Fibroblast of lung (primary cell): ENCODE results near the gene OR51T1. TPM values are rescaled to one million over a fixed set of nuclear protein-coding genes. Genes with fewer than 3 reads are reported as not detected.

Source experiments
- DNase-seq, 2 donors: peaks; one replicate each; pipeline versions ENCODE4 v3.0.0 to v3.0.0-alpha.2; 2010; ENCODE audit warnings: low read depth in 2 of 2
- H2AFZ ChIP-seq: 2 replicates; pipeline ENCODE4 v1.5.1; 2012; ENCODE audit warnings: low read length, control low read depth, inconsistent platforms
- H3K27ac ChIP-seq: 2 replicates; pipeline ENCODE4 v1.5.1; 2011; ENCODE audit warnings: low read length, control low read depth; ENCODE audit not compliant: insufficient read depth
- H3K27me3 ChIP-seq: 2 replicates; pipeline ENCODE4 v1.5.1; 2011; ENCODE audit warnings: mild to moderate bottlenecking, low read length; ENCODE audit not compliant: control insufficient read depth, insufficient read depth
- H3K36me3 ChIP-seq: 2 replicates; pipeline ENCODE4 v1.5.1; 2011; ENCODE audit warnings: low read length; ENCODE audit not compliant: control insufficient read depth, insufficient read depth
- H3K4me1 ChIP-seq: 2 replicates; pipeline ENCODE4 v1.5.1; 2011; ENCODE audit warnings: low read length; ENCODE audit not compliant: control insufficient read depth, insufficient read depth; ENCODE audit errors: extremely low read depth
- H3K4me2 ChIP-seq: 2 replicates; pipeline ENCODE4 v1.5.1; 2011; ENCODE audit warnings: low read length, control low read depth; ENCODE audit not compliant: insufficient read depth; ENCODE audit errors: extremely low read depth
- H3K4me3 ChIP-seq, 4 experiments: fragments of 200-600 bp in 1 of 4; sonication (generic) in 1 of 4; replicated peaks in 1 of 4; 2 replicates each; pipeline ENCODE4 v1.5.1; 2011 to 2016; ENCODE audit warnings: low read length in 4 of 4, low read depth in 3 of 4, mild to moderate bottlenecking in 3 of 4, control low read depth in 2 of 4, inconsistent platforms in 1 of 4, mixed read lengths in 1 of 4; ENCODE audit not compliant: insufficient read depth in 1 of 4; ENCODE audit errors: control extremely low read depth in 1 of 4
- H3K79me2 ChIP-seq: 2 replicates; pipeline ENCODE4 v1.5.1; 2012; ENCODE audit warnings: mild to moderate bottlenecking, low read length, inconsistent platforms; ENCODE audit not compliant: control insufficient read depth, insufficient read depth
- H3K9ac ChIP-seq: 2 replicates; pipeline ENCODE4 v1.5.1; 2011; ENCODE audit warnings: mild to moderate bottlenecking, low read length, control low read depth; ENCODE audit not compliant: insufficient read depth
- H3K9me3 ChIP-seq: 2 replicates; pipeline ENCODE4 v1.5.1; 2012; ENCODE audit warnings: low read depth, low read length; ENCODE audit not compliant: control insufficient read depth, insufficient read depth
- H4K20me1 ChIP-seq: 2 replicates; pipeline ENCODE4 v1.5.1; 2011; ENCODE audit warnings: low read length; ENCODE audit not compliant: control insufficient read depth, insufficient read depth; ENCODE audit errors: extremely low read depth
- EZH2 ChIP-seq: IDR thresholded peaks from 2 replicates; pipeline ENCODE4 v1.5.1; 2012; ENCODE audit warnings: low read length, control low read depth, mild to moderate bottlenecking; ENCODE audit errors: missing control alignments
- polyA plus RNA-seq, 2 donors: library from polyadenylated mRNA; depleted of rRNA in 1 of 2; stranded (reverse) in 1 of 2; unstranded in 1 of 2; fragments of >200 nt; gene quantifications; 2 replicates each; pipeline ENCODE4 v1.2.1, GENCODE V29; 2011 to 2012; ENCODE audit warnings: missing spikeins in 1 of 2
- total RNA-seq: library from RNA; depleted of rRNA; stranded (reverse); fragments of >200 nt; gene quantifications from 2 replicates; pipeline ENCODE4 v1.2.1, GENCODE V29; 2014
- TF ChIP-seq, protein P1 (sequence below), 2 donors: IDR thresholded peaks in 1 of 2; conservative IDR thresholded peaks in 1 of 2; 1 replicate in 1 of 2; 2 replicates in 1 of 2; pipeline ENCODE4 v1.5.1; 2011 to 2012; ENCODE audit warnings: low read length in 2 of 2, control low read depth in 1 of 2, inconsistent platforms in 1 of 2, low read depth in 1 of 2, mild to moderate bottlenecking in 1 of 2

The OR51T1 gene
- total and polyA plus RNA-seq, 2 donors (not counting 1 experiment from before 2014, with no cell fraction given): not detected

DNA sequence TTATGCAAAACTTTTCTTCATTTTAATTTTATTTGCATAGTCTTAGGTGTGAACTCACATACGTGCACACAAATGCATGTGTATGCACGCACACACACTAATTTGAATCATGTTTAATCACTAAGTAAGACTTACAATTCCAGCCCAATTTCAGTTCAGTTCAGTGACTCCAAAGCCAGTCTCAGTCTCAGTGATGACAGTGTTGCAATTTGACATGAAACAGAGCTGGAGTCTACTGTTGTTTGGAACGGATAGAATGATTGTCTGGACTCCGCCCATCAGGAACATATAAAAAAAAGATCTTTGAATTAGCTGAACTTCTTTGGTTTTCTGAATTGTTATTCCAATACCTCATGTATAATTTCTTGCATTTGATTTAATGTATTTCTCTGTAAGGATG is 17.8 kb upstream of the OR51T1 start:
- Histone ChIP-seq H3K27me3 (no peaks in the 10 kb centered on the region), H3K79me2 (no peaks in the 10 kb centered on the region), H4K20me1 (no peaks in the 10 kb centered on the region), H3K27ac (no peak overlapping the region), H3K4me1 (no peaks in the 10 kb centered on the region), H3K4me2 (no peak overlapping the region), H3K4me3 (no peak overlapping the region), H3K36me3 (no peaks in the 10 kb centered on the region), H2AFZ (no peak overlapping the region), H3K9me3 (no peaks in the 10 kb centered on the region), H3K9ac (no peak overlapping the region)
- no peak for DNase-seq
- TF ChIP-seq, protein P1, sequence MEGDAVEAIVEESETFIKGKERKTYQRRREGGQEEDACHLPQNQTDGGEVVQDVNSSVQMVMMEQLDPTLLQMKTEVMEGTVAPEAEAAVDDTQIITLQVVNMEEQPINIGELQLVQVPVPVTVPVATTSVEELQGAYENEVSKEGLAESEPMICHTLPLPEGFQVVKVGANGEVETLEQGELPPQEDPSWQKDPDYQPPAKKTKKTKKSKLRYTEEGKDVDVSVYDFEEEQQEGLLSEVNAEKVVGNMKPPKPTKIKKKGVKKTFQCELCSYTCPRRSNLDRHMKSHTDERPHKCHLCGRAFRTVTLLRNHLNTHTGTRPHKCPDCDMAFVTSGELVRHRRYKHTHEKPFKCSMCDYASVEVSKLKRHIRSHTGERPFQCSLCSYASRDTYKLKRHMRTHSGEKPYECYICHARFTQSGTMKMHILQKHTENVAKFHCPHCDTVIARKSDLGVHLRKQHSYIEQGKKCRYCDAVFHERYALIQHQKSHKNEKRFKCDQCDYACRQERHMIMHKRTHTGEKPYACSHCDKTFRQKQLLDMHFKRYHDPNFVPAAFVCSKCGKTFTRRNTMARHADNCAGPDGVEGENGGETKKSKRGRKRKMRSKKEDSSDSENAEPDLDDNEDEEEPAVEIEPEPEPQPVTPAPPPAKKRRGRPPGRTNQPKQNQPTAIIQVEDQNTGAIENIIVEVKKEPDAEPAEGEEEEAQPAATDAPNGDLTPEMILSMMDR (conservative IDR thresholded peaks at IDR 0.05 in 1 of 2, IDR thresholded peaks at IDR 0.05 in 1 of 2; ENCODE audit: low read depth in 1 of 2, low read length in 2 of 2): no peak
- no peak for TF ChIP-seq EZH2

GRCh38 chr11:4865855-4866254 is 15.8 kb upstream of the OR51T1 start:
- Histone ChIP-seq H4K20me1 (no peaks in the 10 kb centered on the region), H3K9me3 (no peaks in the 10 kb centered on the region), H3K4me3 (no peak overlapping the region), H3K4me2 (no peak overlapping the region), H3K9ac (no peak overlapping the region), H3K36me3 (no peaks in the 10 kb centered on the region), H2AFZ (no peak overlapping the region), H3K27ac (no peak overlapping the region), H3K4me1 (no peaks in the 10 kb centered on the region), H3K79me2 (no peaks in the 10 kb centered on the region), H3K27me3 (no peaks in the 10 kb centered on the region)
- DNase-seq: no peak
- TF ChIP-seq, protein P1 (conservative IDR thresholded peaks at IDR 0.05 in 1 of 2, IDR thresholded peaks at IDR 0.05 in 1 of 2; ENCODE audit: low read depth in 1 of 2, low read length in 2 of 2): no peak
- TF ChIP-seq EZH2: no peak

DNA sequence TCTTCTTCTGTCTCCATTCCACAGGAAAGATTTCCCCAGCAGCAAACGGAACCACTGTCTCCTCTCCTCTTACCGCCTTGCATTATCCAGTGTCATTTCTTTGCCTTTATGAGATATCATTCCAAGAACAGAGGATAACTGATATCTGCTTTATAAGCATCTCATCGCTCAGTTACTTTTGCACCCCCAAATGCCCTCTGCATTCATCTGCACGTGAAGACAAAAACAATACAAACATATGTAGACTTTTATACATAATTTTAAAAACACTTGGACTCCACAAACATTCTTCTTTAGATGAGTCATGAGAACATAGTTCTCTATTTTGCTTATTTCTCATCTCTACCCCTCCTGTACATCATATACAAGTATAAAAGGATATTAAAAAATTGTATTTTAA is 512 bp upstream of the OR51T1 start:
- no peak overlapping the region for H3K27ac ChIP-seq
- H3K4me2 ChIP-seq: no peak overlapping the region
- H3K9ac ChIP-seq: no peak overlapping the region
- H3K4me3 ChIP-seq: no peak overlapping the region
- TF ChIP-seq, protein P1 (conservative IDR thresholded peaks at IDR 0.05 in 1 of 2, IDR thresholded peaks at IDR 0.05 in 1 of 2; ENCODE audit: low read depth in 1 of 2, low read length in 2 of 2): no peak
- TF ChIP-seq EZH2: no peak
- no peaks in the 10 kb centered on the region for H3K79me2 ChIP-seq
- no peaks in the 10 kb centered on the region for H3K27me3 ChIP-seq
- DNase-seq: no peak
- H3K36me3 ChIP-seq: no peaks in the 10 kb centered on the region
- no peak overlapping the region for H2AFZ ChIP-seq
- no peaks in the 10 kb centered on the region for H3K4me1 ChIP-seq
- H3K9me3 ChIP-seq: no peaks in the 10 kb centered on the region
- no peaks in the 10 kb centered on the region for H4K20me1 ChIP-seq
